GM18519 (cell line): Measurements from ENCODE around the gene TMEM255A.
"Not testable (repeated sequence)": the region's sequence is repeated elsewhere in the genome, so short reads cannot be mapped to it uniquely, and the experiment has no call there.

ENCODE experiments used
- ATAC-seq: cut with Tn5 transposase; IDR thresholded peaks from one replicate; pipeline ENCODE4 v1.9.1; 2021; ENCODE audit warnings: mild to moderate bottlenecking, moderate library complexity; ENCODE audit not compliant: unreplicated experiment, low FRiP score

TMEM255A gene

DNA sequence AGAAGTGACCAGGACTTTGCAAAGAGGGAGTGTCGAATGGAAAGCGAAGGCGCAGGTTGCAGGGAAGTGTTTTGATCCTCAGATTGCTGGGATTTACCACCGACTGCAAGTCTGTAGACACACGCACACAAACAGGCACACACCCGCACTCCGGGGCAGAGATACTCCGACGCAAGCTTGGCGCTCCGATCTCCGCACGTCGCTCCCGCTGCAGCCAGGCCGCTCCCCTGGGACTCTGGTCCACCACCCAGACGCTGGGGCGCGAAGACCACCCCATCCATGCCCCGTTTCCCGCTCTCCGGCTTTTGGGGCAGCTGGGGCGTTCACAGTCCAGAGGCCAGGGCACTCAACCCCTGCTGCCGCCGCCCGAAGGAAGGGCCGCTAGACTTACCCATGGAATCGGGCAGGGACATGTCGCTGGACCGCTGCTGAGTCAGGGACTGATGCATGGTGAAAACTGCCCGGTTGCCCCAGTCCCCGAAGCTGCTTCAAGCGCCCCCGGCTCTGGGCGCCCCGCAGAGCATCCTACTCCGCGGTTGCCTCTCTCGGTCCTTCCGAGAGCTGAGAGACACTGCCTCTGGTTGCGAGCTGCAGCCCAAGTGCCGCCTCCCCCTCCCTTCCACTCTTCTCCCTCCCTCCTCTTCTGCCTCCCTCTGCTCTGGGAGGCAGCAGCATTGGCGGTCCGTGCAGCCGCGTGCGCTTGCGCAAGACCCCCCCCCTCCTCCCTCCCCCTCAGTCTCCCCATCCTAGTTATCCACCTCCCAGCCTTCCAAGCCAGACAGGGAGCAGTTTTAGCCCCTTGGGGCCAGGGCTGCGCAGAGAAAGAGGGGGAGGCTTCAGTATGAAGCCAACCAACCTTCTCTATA lies at the start of gene TMEM255A:
Gene TMEM255A (minus strand): TSS at position 601 of the 866 bp plus-strand sequence. CDS start 152 bp downstream, at position 449.
- ATAC-seq = no peak

DNA sequence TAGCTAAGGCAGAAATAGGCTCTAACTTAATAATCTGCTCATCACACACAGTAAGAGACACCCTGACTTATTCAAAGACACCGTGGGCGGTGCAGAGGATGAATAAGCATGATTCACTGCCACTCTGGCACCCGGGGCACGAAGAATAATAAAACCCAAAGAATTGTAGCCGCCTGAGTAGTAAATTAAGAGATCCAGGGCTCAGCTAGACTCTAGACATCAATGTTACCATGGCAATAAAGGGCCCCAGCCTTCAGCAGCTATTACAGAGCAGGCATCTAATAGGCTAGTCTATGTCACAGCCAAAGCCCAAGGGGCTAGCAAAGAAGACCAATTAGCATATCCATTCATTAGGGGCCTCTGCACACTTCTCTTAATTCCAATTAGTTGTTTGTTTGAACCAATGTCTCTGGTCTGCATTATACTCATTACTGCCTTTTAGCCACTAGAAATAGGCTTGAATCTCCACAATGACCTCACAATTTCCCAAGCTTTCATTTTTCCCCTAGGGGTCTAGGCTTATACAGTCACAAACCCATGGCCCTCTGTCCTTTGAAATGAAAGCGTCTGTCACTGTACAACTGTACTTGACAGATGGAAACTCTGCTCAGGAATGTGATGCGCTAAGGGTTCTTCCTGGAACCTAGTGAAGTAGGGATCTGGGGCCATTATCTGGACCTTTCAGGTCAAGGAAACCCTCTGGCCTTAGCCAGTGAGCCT lies 47.6 kb upstream of the TMEM255A start:
- ATAC-seq = no peak

DNA sequence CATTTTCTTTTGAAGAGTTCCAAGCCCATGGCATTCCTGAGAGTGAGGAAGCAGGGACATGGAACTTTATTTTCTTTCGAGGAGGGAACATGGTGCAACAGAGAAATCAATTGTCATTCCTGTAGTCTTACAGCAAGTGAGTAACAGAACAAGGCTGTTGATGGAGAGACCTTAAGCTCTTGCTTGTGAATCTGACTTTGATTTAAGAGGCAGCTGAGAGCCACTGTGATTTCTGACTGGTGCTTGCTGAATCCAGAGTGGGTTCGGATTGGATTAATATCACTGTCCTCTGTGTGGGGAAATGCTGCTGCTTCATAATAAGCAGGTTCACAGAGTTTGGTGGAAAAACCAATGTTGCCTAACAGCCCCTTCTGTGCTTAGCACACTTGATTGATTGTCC lies 45.9 kb upstream of the TMEM255A start:
- ATAC-seq = no peak

DNA sequence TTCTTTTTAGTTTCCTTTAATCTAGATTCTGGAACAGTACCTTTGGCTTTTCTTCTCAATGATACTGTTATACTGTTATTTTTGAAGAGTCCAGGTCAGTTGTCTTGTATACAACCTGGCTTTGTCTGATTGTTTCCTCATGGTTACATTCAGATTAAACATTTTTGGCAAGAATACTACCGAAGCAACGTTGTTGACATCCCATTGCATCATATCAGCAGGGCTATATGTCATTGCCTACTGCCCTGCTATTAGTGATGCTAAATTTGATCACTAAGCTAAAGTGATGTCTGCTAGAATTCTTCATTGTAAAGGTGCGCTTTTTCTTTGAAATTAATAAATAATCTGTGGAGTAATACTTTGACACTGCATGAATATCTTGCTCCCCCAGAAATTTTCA lies 44.8 kb upstream of the TMEM255A start:
- ATAC-seq = no peak

DNA sequence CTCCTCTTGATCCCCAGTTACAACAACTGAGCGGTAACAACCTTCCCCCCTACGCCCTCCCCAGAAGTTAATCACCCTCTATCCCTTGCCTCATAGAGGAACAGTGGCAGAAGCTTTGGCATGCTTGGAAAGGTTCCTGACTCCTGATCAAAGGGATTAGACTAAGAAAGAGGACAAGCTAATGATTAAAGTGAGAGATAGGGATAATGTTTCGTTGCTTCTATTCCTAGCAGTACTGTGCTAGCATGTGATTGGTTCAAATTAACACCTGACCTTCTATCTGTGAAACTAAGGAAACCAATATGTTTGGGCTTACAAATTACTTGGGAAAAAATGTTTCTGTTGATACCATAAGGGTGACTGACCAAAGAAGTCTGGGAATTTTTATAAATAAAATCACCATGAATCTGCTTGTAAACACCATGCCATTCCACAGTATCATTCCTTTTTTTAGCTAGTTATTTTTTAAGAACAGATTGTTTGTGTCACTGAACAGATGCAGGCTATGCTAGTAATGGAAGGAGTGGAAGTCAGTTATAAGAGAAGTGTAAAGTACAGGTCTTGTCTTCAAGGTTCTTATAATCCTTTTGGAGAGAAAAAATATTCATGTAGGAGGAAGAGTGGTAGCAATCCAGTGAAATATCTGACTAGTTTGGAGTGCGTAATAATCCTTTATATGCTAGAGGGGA lies 39.3 kb upstream of the TMEM255A start:
- ATAC-seq = no peak

DNA sequence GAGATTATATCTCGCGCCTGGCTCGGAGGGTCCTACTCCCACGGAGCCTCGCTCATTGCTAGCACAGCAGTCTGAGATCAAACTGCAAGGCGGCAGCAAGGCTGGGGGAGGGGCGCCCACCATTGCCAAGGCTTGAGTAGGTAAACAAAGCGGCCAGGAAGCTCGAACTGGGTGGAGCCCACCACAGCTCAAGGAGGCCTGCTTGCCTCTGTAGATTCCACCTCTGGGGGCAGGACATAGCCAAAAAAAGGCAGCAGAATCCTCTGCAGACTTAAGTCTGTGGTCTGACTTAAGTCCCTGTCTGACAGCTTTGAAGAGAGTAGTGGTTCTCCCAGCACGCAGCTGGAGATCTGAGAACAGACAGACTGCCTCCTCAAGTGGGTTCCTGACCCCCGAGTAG lies 33.3 kb upstream of the TMEM255A start:
- ATAC-seq = not testable (repeated sequence)

DNA sequence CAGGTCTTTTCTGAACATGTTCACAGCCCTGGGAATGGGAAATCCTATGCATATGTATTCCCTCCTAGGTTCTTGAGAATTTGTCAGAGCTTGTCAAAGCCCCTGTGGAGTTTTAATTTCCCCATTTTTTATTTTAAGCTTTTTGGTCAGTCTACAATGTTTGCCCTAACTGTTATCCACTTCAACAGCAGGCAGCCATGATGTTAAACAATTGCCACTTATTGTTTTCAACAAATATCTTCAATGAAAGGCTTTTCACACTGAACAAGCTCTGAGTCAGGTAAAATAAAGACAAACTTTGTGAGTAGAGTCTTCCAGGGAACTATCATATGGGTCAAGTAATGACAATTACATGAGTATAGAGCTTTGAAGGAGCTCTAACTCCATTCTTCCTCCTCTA lies 25.6 kb upstream of the TMEM255A start:
- no peak for ATAC-seq

DNA sequence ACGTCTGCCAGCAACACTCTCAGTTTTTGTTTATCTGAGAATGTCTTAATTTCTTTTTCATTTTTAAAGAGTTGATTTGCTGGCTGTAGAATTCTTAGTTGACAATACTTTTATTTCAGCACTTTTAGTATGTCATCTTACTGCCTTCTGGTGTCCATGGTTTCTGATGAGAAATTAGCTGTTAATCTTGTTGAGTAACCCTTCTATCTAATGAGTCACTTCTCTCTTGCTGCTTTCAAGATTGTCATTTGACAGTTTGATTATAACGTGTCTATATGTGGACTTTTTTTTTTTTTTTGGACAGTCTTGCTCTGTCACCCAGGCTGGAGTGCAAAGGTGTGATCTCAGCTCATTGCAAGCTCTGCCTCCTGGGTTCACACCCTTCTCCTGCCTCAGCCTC lies 24.0 kb upstream of the TMEM255A start:
- no peak for ATAC-seq

DNA sequence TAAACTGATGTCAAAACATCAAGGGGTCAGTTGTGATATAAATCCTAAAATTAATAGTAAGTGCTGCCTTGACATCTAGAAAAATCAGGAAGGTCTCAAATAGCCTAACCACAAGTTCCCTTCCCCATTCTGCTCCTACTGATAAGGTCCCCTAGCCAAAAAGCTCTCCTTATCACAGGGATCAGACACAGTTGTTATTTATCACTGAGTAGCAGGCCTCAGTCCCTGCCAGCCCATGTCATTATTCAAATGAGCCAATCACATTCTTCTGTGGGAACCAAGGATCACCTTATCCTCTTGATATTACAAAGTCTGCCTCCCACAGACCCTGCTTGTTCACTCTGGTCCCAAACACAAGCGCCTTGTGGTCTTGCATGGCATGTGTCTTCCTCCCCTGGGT lies 23.3 kb upstream of the TMEM255A start:
- no peak for ATAC-seq

DNA sequence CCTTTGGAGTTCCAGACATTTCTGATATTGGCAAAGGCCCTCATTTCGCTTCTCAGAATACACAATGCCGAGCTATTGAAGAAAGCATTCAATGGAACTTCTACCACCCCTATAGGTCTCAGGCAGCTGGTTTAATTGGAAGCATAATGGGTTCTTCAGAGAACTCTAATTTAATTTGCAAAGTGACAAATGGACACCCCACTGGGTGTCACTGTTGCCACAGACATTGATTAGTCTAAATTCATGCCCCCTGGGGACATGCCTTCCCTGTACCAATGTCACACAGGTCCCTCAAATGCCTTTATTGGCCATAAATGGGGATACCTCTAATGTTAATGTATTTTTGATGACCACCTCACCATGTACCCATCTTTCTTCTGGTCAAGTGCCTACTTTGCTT lies 22.9 kb upstream of the TMEM255A start:
- ATAC-seq = no peak

DNA sequence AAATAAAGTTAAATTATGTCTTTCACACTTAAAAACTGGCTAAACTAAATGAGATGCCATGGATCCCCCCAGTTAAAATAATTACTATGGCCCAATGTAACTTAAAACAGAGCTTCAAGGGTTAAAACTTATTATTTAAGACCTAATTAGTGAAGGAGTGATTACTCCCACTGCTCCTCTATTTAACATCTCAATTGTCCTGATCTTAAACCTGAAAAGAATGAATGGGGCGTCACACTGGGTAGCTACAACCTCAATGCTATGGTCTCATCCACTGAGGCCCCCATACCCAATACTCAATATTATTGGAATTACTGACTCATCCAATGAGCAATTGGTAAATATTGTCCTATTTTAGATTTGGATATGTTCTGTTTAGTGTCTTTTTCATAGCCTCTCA lies 21.1 kb upstream of the TMEM255A start:
- ATAC-seq = no peak

DNA sequence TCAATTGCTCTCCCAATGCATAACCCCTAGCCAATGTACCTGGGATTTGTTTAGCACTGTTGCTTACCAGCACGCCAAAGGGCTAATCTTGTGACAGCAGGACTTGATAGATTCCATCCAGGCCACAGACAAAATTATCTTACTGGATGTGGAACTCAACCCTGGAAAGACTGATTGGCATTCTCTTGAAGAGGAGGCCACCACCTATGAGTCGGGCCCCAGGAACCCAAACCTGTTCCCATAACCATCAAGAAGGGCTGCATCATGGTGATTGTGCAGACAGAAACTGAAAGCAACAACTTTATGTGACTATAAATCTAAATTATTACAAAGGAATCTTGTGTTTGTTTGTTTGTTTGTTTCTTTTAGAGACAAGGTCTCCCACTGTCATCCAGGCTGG lies 19.9 kb upstream of the TMEM255A start:
- ATAC-seq = no peak

DNA sequence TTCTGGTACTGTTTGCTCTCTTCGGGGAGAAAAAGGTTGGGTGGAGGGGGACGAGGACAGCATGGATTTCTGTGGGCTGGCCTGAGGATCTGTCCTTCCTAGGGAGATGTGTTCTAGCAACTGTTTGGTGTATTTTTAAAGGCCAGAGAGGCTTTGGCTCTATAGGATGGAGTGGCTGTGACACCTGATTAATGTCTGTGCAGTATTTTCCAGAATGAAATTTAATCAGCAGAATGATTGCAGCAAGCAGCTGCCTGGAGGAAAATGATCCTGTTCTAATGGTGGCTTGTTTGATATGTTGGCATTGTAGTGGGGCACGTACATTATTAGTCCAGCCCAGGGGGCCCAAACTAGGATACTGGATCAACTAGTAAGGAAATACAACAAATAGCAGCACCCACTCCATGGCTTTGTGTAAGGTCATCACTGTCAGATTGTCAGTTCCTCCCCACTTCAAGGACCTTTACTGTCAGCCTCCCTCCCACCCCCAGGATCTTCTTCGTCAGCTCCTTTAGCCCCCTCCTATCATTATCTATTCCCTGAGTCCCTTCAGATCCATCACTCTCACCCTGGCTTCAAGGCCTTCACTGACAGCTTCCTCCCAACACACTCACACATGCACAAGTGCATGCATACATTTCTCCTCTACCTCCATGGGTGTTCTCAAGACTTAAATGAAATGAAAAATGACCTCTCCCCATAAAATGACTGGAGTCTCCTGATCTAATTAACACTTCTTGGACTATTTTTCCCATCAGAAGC lies 10.4 kb upstream of the TMEM255A start:
- ATAC-seq = no peak

DNA sequence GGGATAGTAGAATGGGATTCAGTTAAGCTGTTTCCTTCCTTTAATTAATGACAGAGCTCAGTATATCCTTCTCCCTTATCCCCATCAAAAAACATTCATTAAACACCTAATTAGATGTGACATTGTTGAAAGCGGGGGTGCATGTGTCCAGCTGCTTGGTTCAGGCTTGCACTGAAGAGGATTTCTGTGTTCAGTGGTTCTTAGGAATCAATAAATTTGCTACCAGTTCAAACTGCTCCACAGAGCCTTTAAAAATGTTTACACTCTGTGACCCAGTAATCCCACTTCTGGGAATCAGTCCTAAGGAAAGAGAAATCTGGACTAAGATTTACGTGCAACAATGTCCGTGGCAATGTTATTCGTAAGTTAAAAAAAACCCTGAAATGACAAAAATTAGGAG lies 7.2 kb upstream of the TMEM255A start:
- no peak for ATAC-seq

DNA sequence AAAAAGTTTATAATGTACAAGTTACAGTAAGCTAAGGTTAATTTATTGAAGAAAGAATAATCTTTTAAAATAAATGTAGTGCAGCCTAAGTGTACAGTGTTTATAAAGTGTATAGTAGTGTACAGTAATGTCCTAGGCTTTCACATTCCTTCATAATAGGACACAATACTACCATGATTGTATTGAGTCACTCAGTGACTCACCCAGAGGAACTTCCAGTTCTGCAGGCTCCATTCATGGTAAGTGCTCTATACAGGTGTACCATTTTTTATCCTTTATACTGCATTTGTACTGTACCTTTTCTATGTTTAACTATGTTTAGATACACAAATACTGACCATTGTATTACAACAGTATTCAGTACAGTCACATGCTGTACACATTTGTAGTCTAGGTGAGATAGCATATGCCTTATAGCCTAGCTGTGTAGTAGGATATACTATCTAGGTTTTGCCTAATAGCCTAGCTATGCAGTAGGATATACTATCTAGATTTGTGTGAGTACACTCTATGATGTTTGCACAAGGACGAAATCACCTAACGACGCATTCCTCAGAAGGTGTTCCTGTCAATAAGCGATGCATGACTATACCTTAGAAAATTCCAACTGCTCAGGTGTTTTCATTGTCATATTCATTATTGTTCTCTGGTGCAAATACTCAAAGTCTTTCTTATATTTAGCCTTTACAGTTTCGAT lies 5.5 kb upstream of the TMEM255A start:
- ATAC-seq = no peak

DNA sequence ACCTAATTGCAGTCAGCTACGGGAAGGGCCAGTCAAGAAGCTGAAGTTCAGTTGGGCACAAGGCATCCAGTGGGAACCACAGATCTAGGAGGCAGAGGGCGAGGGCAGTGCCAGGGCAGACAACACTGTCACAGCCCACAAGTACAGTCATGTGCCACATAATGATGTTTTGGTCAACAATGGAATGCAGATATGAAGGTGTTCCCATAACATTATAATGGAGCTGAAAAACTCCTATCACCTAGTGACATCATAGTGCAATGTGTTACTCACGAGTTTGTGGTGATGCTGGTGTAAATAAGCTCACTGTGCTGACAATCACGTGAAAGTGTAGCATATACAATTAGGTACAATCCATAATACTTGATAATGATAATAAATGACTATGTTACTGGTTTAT lies 4.5 kb upstream of the TMEM255A start:
- ATAC-seq = no peak

DNA sequence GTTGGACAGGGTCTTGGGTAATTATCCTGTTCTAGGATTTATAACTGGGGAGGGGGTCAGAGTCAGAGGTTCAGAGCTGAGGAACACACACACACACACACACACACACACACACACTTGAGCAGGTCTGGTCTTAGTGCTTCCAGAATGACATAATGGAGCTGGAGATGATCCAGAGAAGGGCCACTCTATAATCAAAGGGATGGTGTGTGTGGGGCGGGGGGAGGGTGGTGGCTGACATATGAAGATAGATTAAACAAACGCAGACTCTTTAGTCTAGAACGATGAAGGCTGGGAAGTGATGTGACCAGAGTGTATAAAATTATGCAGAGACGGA lies 434 bp upstream of the TMEM255A start:
- no peak for ATAC-seq

DNA sequence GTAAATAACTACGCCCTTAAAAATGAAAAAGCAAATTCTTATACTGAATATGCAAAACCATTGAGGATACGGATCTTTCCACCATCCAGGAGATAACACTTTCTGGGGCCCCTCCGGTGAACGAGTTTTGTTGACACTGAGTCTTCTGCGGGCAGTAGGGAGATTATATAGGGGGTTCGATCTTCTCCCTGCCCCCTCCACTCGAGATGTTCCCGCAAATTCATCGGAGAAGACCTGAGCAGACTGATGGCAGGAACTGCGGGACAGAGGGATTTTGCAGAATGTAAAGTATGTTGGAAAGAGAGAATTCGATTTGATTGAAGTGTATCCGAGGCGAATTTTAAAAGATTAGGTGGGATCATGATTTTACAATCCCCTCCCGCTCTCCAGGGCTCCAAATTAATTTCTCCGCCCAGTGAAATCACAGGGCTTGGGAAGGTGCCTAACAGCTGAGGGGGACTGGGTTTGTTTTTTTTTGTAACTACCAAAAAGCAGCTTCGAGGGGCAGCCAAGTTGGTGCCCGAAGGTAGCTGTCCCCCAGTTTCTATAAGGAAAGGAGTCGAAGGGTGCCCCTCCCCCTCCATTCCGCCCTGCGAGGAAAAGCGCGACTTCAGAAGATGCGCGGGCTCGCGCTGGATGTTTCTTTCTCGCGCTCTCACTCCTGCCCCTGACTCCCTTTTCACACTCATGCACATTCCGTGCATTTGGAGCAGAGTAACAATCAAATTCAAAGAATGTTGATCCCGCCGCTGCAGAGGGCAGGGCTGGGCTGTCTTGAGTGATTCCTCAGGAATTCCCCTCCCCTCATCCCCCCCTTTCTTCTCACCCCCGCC lies 1.2 kb downstream of the TMEM255A start:
- no peak for ATAC-seq
